EH (cell line): Measurements from ENCODE around the gene ZNF277.

Source experiments
- DNase-seq: peaks from one replicate; pipeline ENCODE4 v3.0.0-alpha.2; 2015; ENCODE audit warnings: low read depth

ZNF277 gene

GRCh38 chr7:112184455-112184854, 22.0 kb upstream of the ZNF277 start:
- no peak for DNase-seq

GRCh38 chr7:112185005-112185834, 21.3 kb upstream of the ZNF277 start:
- no peak for DNase-seq

- DNase-seq = no peak
Measured at GRCh38 chr7:112186300-112186699, 20.2 kb upstream of the ZNF277 start.

GRCh38 chr7:112188257-112188656, 18.2 kb upstream of the ZNF277 start:
- no peak for DNase-seq

- no peak for DNase-seq
Measured at GRCh38 chr7:112189691-112190090, 16.8 kb upstream of the ZNF277 start.

GRCh38 chr7:112190120-112190519, 16.4 kb upstream of the ZNF277 start:
- DNase-seq = no peak

GRCh38 chr7:112192236-112193154, 14.0 kb upstream of the ZNF277 start:
- DNase-seq = peak; percentile 61

- no peak for DNase-seq
Measured at GRCh38 chr7:112193915-112194502, 12.5 kb upstream of the ZNF277 start.

GRCh38 chr7:112195717-112196116, 10.8 kb upstream of the ZNF277 start:
- no peak for DNase-seq

- DNase-seq = no peak
Measured at GRCh38 chr7:112197322-112197721, 9.2 kb upstream of the ZNF277 start.

- peak; percentile 45 for DNase-seq
Measured at GRCh38 chr7:112199035-112199655, 7.3 kb upstream of the ZNF277 start.

- no peak for DNase-seq
Measured at GRCh38 chr7:112199672-112200071, 6.8 kb upstream of the ZNF277 start.

GRCh38 chr7:112201411-112201810, 5.1 kb upstream of the ZNF277 start:
- peak; percentile 36 for DNase-seq

GRCh38 chr7:112201839-112202238, 4.7 kb upstream of the ZNF277 start:
- DNase-seq = no peak

GRCh38 chr7:112202816-112203215, 3.7 kb upstream of the ZNF277 start:
- no peak for DNase-seq

GRCh38 chr7:112203365-112203739, 3.1 kb upstream of the ZNF277 start:
- no peak for DNase-seq

- no peak for DNase-seq
Measured at GRCh38 chr7:112204499-112205342, 1.8 kb upstream of the ZNF277 start.

GRCh38 chr7:112205343-112206237, 905 bp upstream of the ZNF277 start:
- peak; percentile 54 for DNase-seq

GRCh38 chr7:112206991-112207592, 597 bp downstream of the ZNF277 start:
- no peak for DNase-seq

GRCh38 chr7:112207765-112208164, 1.3 kb downstream of the ZNF277 start:
- no peak for DNase-seq
